ENCODE results near the gene NAB1.

NAB1 gene

DNA sequence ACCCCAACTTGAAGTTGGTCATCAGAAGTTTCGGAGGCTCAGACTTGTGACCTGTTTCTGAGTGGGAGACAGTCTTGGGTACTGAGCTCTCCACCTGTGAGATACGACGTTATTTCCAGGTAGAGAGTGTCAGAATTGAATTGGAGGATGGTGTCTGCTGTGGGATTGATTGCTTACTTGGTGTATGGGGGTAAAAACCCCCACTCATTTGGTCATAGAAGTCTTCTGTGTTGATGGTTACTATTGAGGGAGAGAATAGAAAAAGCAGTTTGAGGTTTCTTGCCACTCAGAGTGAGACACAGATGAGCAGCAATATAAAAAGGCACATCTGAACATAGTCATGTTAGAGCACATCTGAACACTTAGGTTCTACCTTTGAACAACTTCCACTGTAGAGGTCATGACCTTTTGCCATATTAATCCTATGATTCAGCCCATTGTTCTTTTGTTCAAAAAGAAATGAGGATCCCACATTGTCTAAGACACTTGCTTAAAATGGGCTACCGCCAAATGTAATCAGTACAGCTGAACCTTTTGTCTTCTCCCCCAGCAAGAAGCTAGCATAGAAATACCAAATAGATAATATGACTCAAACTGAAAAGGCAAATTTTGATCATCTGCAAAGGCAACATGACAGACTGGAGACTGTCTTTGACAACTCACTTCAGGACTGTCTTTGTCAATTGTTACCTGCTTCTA lies 73.3 kb downstream of the NAB1 start:
- TF ChIP-seq, protein P1, sequence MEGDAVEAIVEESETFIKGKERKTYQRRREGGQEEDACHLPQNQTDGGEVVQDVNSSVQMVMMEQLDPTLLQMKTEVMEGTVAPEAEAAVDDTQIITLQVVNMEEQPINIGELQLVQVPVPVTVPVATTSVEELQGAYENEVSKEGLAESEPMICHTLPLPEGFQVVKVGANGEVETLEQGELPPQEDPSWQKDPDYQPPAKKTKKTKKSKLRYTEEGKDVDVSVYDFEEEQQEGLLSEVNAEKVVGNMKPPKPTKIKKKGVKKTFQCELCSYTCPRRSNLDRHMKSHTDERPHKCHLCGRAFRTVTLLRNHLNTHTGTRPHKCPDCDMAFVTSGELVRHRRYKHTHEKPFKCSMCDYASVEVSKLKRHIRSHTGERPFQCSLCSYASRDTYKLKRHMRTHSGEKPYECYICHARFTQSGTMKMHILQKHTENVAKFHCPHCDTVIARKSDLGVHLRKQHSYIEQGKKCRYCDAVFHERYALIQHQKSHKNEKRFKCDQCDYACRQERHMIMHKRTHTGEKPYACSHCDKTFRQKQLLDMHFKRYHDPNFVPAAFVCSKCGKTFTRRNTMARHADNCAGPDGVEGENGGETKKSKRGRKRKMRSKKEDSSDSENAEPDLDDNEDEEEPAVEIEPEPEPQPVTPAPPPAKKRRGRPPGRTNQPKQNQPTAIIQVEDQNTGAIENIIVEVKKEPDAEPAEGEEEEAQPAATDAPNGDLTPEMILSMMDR (IDR thresholded peaks at IDR 0.05; ENCODE audit: low read depth, low read length): no peak
- no peak for DNase-seq (ENCODE audit: low read depth, low spot score)
- in situ Hi-C loops (cut with HindIII; ENCODE audit: low sequenced_read_pairs): no loop called here
- no peak overlapping the region for H3K4me3 ChIP-seq (ENCODE audit: low read depth, low read length)

DNA sequence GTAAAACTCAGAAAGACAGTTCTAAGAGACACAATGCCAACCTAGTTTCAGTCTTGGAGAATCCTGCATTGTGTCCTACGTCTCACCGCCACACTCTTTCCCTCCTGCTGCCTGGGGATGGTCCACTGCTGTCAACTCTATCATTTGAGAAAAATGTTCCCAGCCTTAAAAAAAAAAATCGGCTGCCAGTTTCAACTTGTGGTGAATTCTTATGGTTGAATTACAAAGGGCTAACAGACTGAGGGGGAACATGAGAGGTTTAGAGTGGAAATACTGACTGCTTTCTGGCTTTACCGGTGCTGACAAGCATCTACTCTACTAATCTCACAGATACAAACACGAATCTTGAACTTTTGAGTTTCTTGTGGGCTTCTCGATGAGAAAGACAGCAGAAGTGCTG lies 74.0 kb downstream of the NAB1 start:
- TF ChIP-seq, protein P1 (IDR thresholded peaks at IDR 0.05; ENCODE audit: low read depth, low read length): no peak
- no peak overlapping the region for H3K4me3 ChIP-seq (ENCODE audit: low read depth, low read length)
- no peak for DNase-seq (ENCODE audit: low read depth, low spot score)
- in situ Hi-C loops (cut with HindIII; ENCODE audit: low sequenced_read_pairs): no loop called here

DNA sequence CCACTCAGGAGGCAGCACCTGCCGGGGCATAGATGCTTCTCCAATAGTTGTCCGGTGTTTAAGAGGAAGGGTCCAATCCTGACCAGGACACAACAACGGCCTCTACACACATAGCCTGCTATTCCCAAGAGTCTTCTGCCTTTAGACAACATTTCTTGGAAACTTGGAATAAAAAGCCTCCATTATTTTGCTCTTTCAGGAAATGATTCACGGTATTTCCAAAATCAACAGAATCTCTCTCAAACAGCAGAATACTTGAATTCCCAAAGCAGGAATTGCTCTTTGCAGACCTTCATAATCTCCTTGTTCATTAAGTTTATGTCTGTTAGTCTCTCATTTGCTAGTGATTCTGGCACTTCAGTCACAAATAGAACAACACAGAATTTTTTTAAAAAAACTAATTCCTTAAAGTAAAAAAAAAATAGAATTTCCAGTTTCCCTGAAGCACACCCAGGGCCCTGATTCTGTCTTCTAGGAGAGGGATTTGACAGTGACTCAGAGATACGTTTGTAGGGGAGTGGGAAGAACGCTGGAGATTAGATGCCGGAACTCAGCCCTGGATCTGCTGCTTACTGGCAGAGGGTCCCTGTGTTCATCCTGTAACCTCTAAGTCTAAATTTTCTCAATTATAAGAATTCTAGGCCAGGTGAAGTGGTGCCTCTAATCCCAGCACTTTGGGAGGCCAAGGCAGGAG lies 74.7 kb downstream of the NAB1 start:
- no peak overlapping the region for H3K4me3 ChIP-seq (ENCODE audit: low read depth, low read length)
- in situ Hi-C loops (cut with HindIII; ENCODE audit: low sequenced_read_pairs): no loop called here
- no peak for DNase-seq (ENCODE audit: low read depth, low spot score)
- TF ChIP-seq, protein P1 (IDR thresholded peaks at IDR 0.05; ENCODE audit: low read depth, low read length): no peak

DNA sequence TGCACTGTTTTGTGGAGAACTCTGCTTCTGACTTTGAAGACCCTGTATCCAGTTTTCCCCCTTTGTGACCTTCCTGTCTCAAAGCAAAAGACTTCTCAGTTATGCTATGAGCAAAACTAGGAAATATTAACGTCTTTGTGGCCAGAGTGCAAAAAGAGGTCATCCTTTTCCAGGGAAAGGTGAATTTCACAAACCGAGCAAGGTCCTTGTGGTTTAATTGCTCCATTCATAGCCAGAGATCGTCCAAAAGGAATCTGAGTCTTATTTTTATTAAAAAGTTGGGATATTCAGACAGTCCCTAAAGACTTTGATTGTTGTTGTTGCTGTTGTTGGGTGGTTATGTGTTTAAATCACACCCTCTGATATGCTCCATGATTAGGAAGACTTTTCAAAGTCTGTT lies 77.4 kb downstream of the NAB1 start:
- DNase-seq (ENCODE audit: low read depth, low spot score): no peak
- in situ Hi-C loops (cut with HindIII; ENCODE audit: low sequenced_read_pairs): no loop called here
- no peak overlapping the region for H3K4me3 ChIP-seq (ENCODE audit: low read depth, low read length)
- TF ChIP-seq, protein P1 (IDR thresholded peaks at IDR 0.05; ENCODE audit: low read depth, low read length): no peak

DNA sequence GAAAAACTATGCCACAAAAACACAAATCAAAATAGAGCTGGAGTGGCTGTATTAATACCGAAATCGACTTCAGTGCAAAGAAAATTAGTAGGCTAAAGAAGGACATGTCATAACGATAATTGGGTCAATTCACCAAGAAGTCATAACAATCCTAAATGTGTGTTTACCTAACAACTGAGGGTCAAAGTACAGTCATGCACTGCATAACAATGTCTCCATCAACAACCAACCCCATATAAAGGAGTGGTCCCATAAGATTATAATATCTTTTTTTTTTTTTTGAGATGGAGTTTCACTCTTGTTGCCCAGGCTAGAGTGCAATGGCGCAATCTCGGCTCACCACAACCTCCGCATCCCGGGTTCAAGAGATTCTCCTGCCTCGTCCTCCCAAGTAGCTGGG lies 87.5 kb downstream of the NAB1 start:
- no peak for DNase-seq (ENCODE audit: low read depth, low spot score)
- TF ChIP-seq, protein P1 (IDR thresholded peaks at IDR 0.05; ENCODE audit: low read depth, low read length): no peak
- no peak overlapping the region for H3K4me3 ChIP-seq (ENCODE audit: low read depth, low read length)
- in situ Hi-C loops (cut with HindIII; ENCODE audit: low sequenced_read_pairs): no loop called here

DNA sequence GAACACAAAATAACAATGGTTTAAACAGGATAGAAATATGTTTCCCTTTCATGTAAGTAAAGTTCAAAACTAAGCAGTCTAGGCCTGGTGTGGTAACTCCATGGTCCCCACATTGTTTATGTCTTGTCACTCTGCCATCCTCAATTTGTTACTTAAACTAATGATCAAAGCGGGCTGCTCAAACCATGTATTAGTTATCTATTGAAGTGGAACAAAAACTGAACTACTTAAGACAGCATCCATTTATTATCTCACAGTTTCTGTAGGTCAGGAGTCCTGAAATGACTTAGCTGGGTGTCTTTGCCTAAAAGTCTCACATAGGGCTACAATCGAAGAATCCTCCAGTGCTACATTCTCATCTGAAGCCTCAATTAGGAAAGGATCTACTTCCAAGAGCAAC lies 91.6 kb downstream of the NAB1 start:
- TF ChIP-seq, protein P1 (IDR thresholded peaks at IDR 0.05; ENCODE audit: low read depth, low read length): no peak
- in situ Hi-C loops (cut with HindIII; ENCODE audit: low sequenced_read_pairs): no loop called here
- DNase-seq (ENCODE audit: low read depth, low spot score): no peak
- no peak overlapping the region for H3K4me3 ChIP-seq (ENCODE audit: low read depth, low read length)

All from astrocyte of the spinal cord (primary cell).